HUDEP-2 (cell line): Measurements from ENCODE around the gene STXBP2.

Experiments used
- DNase-seq, 76 experiments: peaks; one replicate each; lab custom pipeline; 2025; ENCODE audit not compliant: unreplicated experiment in 76 of 76; lab: John Stamatoyannopoulos, UW

STXBP2 gene

GRCh38 chr19:7612282-7613274, 24.3 kb upstream of the STXBP2 start:
- no peak for DNase-seq

GRCh38 chr19:7614859-7615741, 21.8 kb upstream of the STXBP2 start:
- DNase-seq, result no peak

- no peak for DNase-seq
These were observed 19.7 kb upstream of the STXBP2 start for GRCh38 chr19:7617172-7617571.

GRCh38 chr19:7617735-7618134, 19.2 kb upstream of the STXBP2 start:
- DNase-seq, result no peak

- DNase-seq, result peak in 27 of 76 experiments; percentile 8 to 60 (median 40)
These were observed 18.6 kb upstream of the STXBP2 start for GRCh38 chr19:7618348-7618747.

- DNase-seq, result peak in 67 of 76 experiments; percentile 16 to 79 (median 55)
These were observed 18.0 kb upstream of the STXBP2 start for GRCh38 chr19:7618771-7619510.

GRCh38 chr19:7619671-7620441, 17.1 kb upstream of the STXBP2 start:
- no peak for DNase-seq

- DNase-seq, result no peak
These were observed 16.2 kb upstream of the STXBP2 start for GRCh38 chr19:7620442-7621412.

- peak in 9 of 76 experiments; percentile 7 to 38 (median 19) for DNase-seq
These were observed 13.8 kb upstream of the STXBP2 start for GRCh38 chr19:7622933-7623685.

GRCh38 chr19:7623725-7624603, 12.9 kb upstream of the STXBP2 start:
- DNase-seq, result no peak

- DNase-seq, result no peak
These were observed 12.1 kb upstream of the STXBP2 start for GRCh38 chr19:7624810-7625209.

- DNase-seq, result no peak
These were observed 11.0 kb upstream of the STXBP2 start for GRCh38 chr19:7625763-7626372.

- no peak for DNase-seq
These were observed 9.7 kb upstream of the STXBP2 start for GRCh38 chr19:7627166-7627565.

- no peak for DNase-seq
These were observed 8.2 kb upstream of the STXBP2 start for GRCh38 chr19:7628589-7629311.

GRCh38 chr19:7629347-7630054, 7.4 kb upstream of the STXBP2 start, which contains the start of the genes PET100 and XAB2:
Gene PET100, plus strand, starts transcription at chr19:7629793. Its CDS starts 41 bp downstream, at chr19:7629834.
Gene XAB2, minus strand, starts transcription at chr19:7629545. Its CDS starts 18 bp downstream, at chr19:7629527.
- DNase-seq, result peak; percentile 77 to 100 (median 98)
